IMR-90 (cell line): Measurements from ENCODE around the gene FRMPD4. TPM values are rescaled to one million over a fixed set of nuclear protein-coding genes. Genes with fewer than 3 reads are reported as not detected.

Source experiments
- ATAC-seq: fragments of 200-7000 bp; cut with Tn5 transposase; 2 replicates; pipeline ENCODE4 v1.9.1; 2020; ENCODE audit warnings: low read depth, mild to moderate bottlenecking, moderate library complexity
- BruUV-seq: library from RNA; stranded (reverse); fragments of 400-500 nt; replicated peaks from 2 replicates; lab custom pipeline; 2021; lab: Mats Ljungman, UMichigan
- CTCF ChIA-PET: fragments of 300-600 bp; formaldehyde crosslinking; extraction: SDS; loops from one replicate; lab custom pipeline; 2021; ENCODE audit warnings: antibody characterized with exemption; lab: Yijun Ruan, JAX
- POLR2A ChIA-PET: fragments of 300-600 bp; sonication (Branson Sonifier 250); formaldehyde crosslinking; loops from one replicate; lab custom pipeline; 2022; ENCODE audit warnings: antibody characterized with exemption; ENCODE audit not compliant: unreplicated experiment; lab: Charles Lee
- DNase-seq: peaks from one replicate; pipeline ENCODE4 v3.0.0; 2013
- H2AFZ ChIP-seq: replicated peaks from 2 replicates; pipeline ENCODE3; 2013; ENCODE audit warnings: low read length, mild to moderate bottlenecking; ENCODE audit not compliant: poor library complexity
- H2AK5ac ChIP-seq: 2 replicates; pipeline ENCODE4 v1.6.1; 2013; ENCODE audit warnings: low read depth, low read length, inconsistent platforms
- H2AK9ac ChIP-seq: replicated peaks from 2 replicates; pipeline ENCODE3; 2013; ENCODE audit warnings: mild to moderate bottlenecking, low read depth, low read length, moderate library complexity; ENCODE audit not compliant: poor library complexity
- H2BK120ac ChIP-seq: 2 replicates; pipeline ENCODE4 v1.6.1; 2013; ENCODE audit warnings: low read depth, low read length, inconsistent platforms
- H2BK15ac ChIP-seq: 3 replicates; pipeline ENCODE4 v1.6.1; 2013; ENCODE audit warnings: low read depth, low read length, inconsistent platforms
- H2BK20ac ChIP-seq: 2 replicates; pipeline ENCODE4 v1.6.1; 2013; ENCODE audit warnings: low read depth, mild to moderate bottlenecking, inconsistent platforms, low read length, moderate library complexity
- H2BK5ac ChIP-seq: 2 replicates; pipeline ENCODE4 v1.6.1; 2013; ENCODE audit warnings: mild to moderate bottlenecking, low read depth, low read length, inconsistent platforms; ENCODE audit not compliant: poor library complexity, severe bottlenecking
- H3K14ac ChIP-seq: replicated peaks from 2 replicates; pipeline ENCODE4 v1.6.1; 2013; ENCODE audit warnings: low read depth, low read length, inconsistent platforms
- H3K18ac ChIP-seq: 2 replicates; pipeline ENCODE4 v1.6.1; 2013; ENCODE audit warnings: low read depth, low read length, control low read depth
- H3K23ac ChIP-seq: 2 replicates; pipeline ENCODE4 v1.6.1; 2013; ENCODE audit warnings: low read depth, low read length, inconsistent platforms
- H3K27ac ChIP-seq: 2 replicates; pipeline ENCODE4 v1.5.1; 2013; ENCODE audit warnings: mild to moderate bottlenecking, control low read depth, low read length; ENCODE audit not compliant: insufficient read depth
- H3K27me3 ChIP-seq: 2 replicates; pipeline ENCODE4 v1.6.1; 2013; ENCODE audit warnings: low read length; ENCODE audit not compliant: control insufficient read depth, insufficient read depth
- H3K36me3 ChIP-seq: 2 replicates; pipeline ENCODE4 v1.6.1; 2013; ENCODE audit warnings: low read length, mixed read lengths; ENCODE audit not compliant: control insufficient read depth, insufficient read depth
- H3K4ac ChIP-seq: 2 replicates; pipeline ENCODE4 v1.6.1; 2013; ENCODE audit warnings: low read depth, low read length, inconsistent platforms
- H3K4me1 ChIP-seq: 2 replicates; pipeline ENCODE4 v1.6.1; 2013; ENCODE audit warnings: low read length, mixed read lengths; ENCODE audit not compliant: control insufficient read depth, insufficient read depth
- H3K4me2 ChIP-seq: 2 replicates; pipeline ENCODE4 v1.6.1; 2013; ENCODE audit warnings: low read depth, mild to moderate bottlenecking, control low read depth, low read length, moderate library complexity
- H3K4me3 ChIP-seq: 2 replicates; pipeline ENCODE4 v1.5.1; 2013; ENCODE audit warnings: low read depth, mild to moderate bottlenecking, control low read depth, low read length, moderate library complexity; ENCODE audit not compliant: insufficient read depth
- H3K56ac ChIP-seq: 2 replicates; pipeline ENCODE4 v1.6.1; 2013; ENCODE audit warnings: low read length, inconsistent platforms; ENCODE audit not compliant: insufficient read depth; ENCODE audit errors: extremely low read depth
- H3K79me1 ChIP-seq, 2 experiments: 2 replicates each; pipeline ENCODE4 v1.6.1; 2013; ENCODE audit warnings: low read length in 2 of 2, inconsistent platforms in 1 of 2, low read depth in 1 of 2
- H3K9ac ChIP-seq: 2 replicates; pipeline ENCODE4 v1.6.1; 2013; ENCODE audit warnings: low read depth, low read length, control low read depth
- H3K9me1 ChIP-seq: 2 replicates; pipeline ENCODE4 v1.6.1; 2013; ENCODE audit warnings: low read length, inconsistent platforms; ENCODE audit not compliant: insufficient read depth
- H3K9me3 ChIP-seq: 2 replicates; pipeline ENCODE4 v1.6.1; 2013; ENCODE audit warnings: low read length; ENCODE audit not compliant: control insufficient read depth, insufficient read depth
- H4K20me1 ChIP-seq: 2 replicates; pipeline ENCODE4 v1.6.1; 2013; ENCODE audit warnings: low read length, inconsistent platforms; ENCODE audit not compliant: insufficient read depth
- H4K5ac ChIP-seq: 2 replicates; pipeline ENCODE4 v1.6.1; 2013; ENCODE audit warnings: mild to moderate bottlenecking, low read depth, low read length, control low read depth
- H4K8ac ChIP-seq, 2 experiments: 2 replicates each; pipeline ENCODE4 v1.6.1; 2013; ENCODE audit warnings: low read depth in 2 of 2, low read length in 2 of 2, control low read depth in 1 of 2, inconsistent platforms in 1 of 2
- H4K91ac ChIP-seq: 2 replicates; pipeline ENCODE4 v1.6.1; 2013; ENCODE audit warnings: low read depth, low read length, inconsistent platforms; ENCODE audit not compliant: insufficient read depth
- BHLHE40 ChIP-seq: fragments of 150-350 bp; IDR thresholded peaks from 2 replicates; pipeline ENCODE4 v1.6.1; 2016; ENCODE audit warnings: mild to moderate bottlenecking, low read depth, low read length
- CEBPB ChIP-seq: IDR thresholded peaks from 2 replicates; pipeline ENCODE4 v1.6.1; 2012; ENCODE audit warnings: low read depth, low read length, improper control_type of control experiment
- CHD1 ChIP-seq: IDR thresholded peaks from 2 replicates; pipeline ENCODE4 v1.6.1; 2012; ENCODE audit warnings: low read depth, low read length, improper control_type of control experiment
- CTCF ChIP-seq: conservative IDR thresholded peaks from 2 replicates; pipeline ENCODE4 v1.5.1; 2012; ENCODE audit warnings: mild to moderate bottlenecking, low read depth, low read length, improper control_type of control experiment
- FOS ChIP-seq: fragments of 150-350 bp; IDR thresholded peaks from 2 replicates; pipeline ENCODE4 v1.6.1; 2016; ENCODE audit warnings: low read depth, low read length
- MAFK ChIP-seq: IDR thresholded peaks from 2 replicates; pipeline ENCODE4 v1.6.1; 2012; ENCODE audit warnings: low read depth, low read length, improper control_type of control experiment
- MAZ ChIP-seq: IDR thresholded peaks from 2 replicates; pipeline ENCODE4 v1.6.1; 2012; ENCODE audit warnings: low read depth, mild to moderate bottlenecking, low read length, improper control_type of control experiment, moderate library complexity, borderline replicate concordance
- MXI1 ChIP-seq: IDR thresholded peaks from 2 replicates; pipeline ENCODE4 v1.6.1; 2012; ENCODE audit warnings: low read depth, mild to moderate bottlenecking, low read length, moderate library complexity, borderline replicate concordance
- NFE2L2 ChIP-seq: fragments of 150-350 bp; IDR thresholded peaks from 2 replicates; pipeline ENCODE4 v1.6.1; 2016; ENCODE audit warnings: low read depth, mild to moderate bottlenecking, low read length
- POLR2A ChIP-seq: IDR thresholded peaks from 2 replicates; pipeline ENCODE4 v1.6.1; 2012; ENCODE audit warnings: mild to moderate bottlenecking, low read depth, low read length
- RAD21 ChIP-seq: IDR thresholded peaks from 2 replicates; pipeline ENCODE4 v1.6.1; 2012; ENCODE audit warnings: low read length, improper control_type of control experiment
- RCOR1 ChIP-seq: IDR thresholded peaks from 2 replicates; pipeline ENCODE4 v1.6.1; 2012; ENCODE audit warnings: mild to moderate bottlenecking, low read length, improper control_type of control experiment; ENCODE audit not compliant: insufficient replicate concordance
- RFX5 ChIP-seq: IDR thresholded peaks from 2 replicates; pipeline ENCODE4 v1.8.0; 2012; ENCODE audit warnings: low read depth, mild to moderate bottlenecking, low read length, moderate library complexity
- SMC3 ChIP-seq: fragments of 150-350 bp; IDR thresholded peaks from 2 replicates; pipeline ENCODE4 v1.6.1; 2016; ENCODE audit warnings: low read depth, mild to moderate bottlenecking, antibody characterized with exemption, low read length, moderate library complexity
- WGBS, 2 experiments: methylation state at CpG; one replicate each; pipeline versions ENCODE4 v1.1.5 to v1.1.7; 2013; ENCODE audit warnings: missing lambda C conversion rate in 2 of 2; ENCODE audit not compliant: insufficient read length in 1 of 2; ENCODE audit errors: extremely low coverage in 2 of 2; 5-methylcytosine and 5-hydroxymethylcytosine counted together
- dilution Hi-C: fragments of 300-500 bp; cut with HindIII; formaldehyde crosslinking; loops from one replicate; pipeline ENCODE4 v1.14.3; 2018; ENCODE audit warnings: low sequenced_read_pairs; ENCODE audit not compliant: unreplicated experiment
- in situ Hi-C: fragments of 300-500 bp; cut with MboI; formaldehyde crosslinking; loops from 3 replicates; pipeline ENCODE4 v1.14.3; 2019; ENCODE audit warnings: low sequenced_read_pairs, inconsistent platforms, mixed read lengths
- intact Hi-C: fragments of 100-400 bp; cut with micrococcal nuclease; formaldehyde crosslinking; loops from 2 replicates; pipeline ENCODE4 v1.10.0; 2022
- polyA plus RNA-seq, 3 experiments: library from polyadenylated mRNA; depleted of rRNA; stranded (reverse); fragments of >200 nt; gene quantifications; 2 replicates each; pipeline ENCODE4 v1.2.3, GENCODE V29; 2012; ENCODE audit warnings: low replicate concordance in 1 of 3
- total RNA-seq: library from RNA; depleted of rRNA; stranded (reverse); fragments of >200 nt; gene quantifications from 2 replicates; pipeline ENCODE4 v1.2.3, GENCODE V29; 2012
- TF ChIP-seq, protein P1 (sequence below): fragments of 150-350 bp; IDR thresholded peaks from 2 replicates; pipeline ENCODE4 v1.6.1; 2017; ENCODE audit warnings: mild to moderate bottlenecking, antibody characterized with exemption, low read length, low read depth
- TF ChIP-seq, protein P2 (sequence below): fragments of 150-350 bp; IDR thresholded peaks from 2 replicates; pipeline ENCODE4 v1.6.1; 2016; ENCODE audit warnings: low read depth, mild to moderate bottlenecking, low read length, moderate library complexity, borderline replicate concordance

FRMPD4 gene
- total and polyA plus RNA-seq, 2 of the 4 experiments (the other 2 are of a cell fraction): 0.53 to 1.1 TPM

DNA sequence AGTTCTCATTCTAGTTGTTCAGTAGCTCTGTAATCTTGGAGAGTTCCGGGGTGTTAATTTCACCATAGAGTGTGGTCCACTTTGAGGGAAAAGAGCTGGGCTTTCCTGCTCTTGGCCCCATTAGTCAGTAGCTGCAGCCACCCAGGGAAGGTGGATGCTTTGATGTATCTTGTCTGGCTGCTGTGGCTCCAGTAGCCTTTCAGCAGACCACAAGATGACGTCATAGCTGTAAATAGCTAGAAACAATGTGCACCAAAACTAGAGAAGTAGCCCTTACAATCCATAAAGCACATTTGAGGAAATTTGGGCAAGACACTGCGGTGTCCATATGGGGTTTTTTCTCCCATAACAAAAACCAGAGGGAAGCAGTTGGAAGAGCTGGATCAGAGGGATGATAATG is 620.0 kb downstream of the FRMPD4 start:
- DNase-seq: no peak
- H3K4me1 ChIP-seq: no peaks in the 10 kb centered on the region
- no peak overlapping the region for H2BK15ac ChIP-seq
- POLR2A ChIA-PET: no interaction called here
- no peak overlapping the region for H2BK120ac ChIP-seq
- no peaks in the 10 kb centered on the region for H3K36me3 ChIP-seq
- TF ChIP-seq RAD21 (no peak), CHD1 (no peak), POLR2A (no peak), MAFK (no peak), CTCF (no peak), FOS (no peak), SMC3 (no peak), CEBPB (no peak), RFX5 (no peak), RCOR1 (no peak), MXI1 (no peak), BHLHE40 (no peak), MAZ (no peak), NFE2L2 (no peak)
- TF ChIP-seq, protein P1, sequence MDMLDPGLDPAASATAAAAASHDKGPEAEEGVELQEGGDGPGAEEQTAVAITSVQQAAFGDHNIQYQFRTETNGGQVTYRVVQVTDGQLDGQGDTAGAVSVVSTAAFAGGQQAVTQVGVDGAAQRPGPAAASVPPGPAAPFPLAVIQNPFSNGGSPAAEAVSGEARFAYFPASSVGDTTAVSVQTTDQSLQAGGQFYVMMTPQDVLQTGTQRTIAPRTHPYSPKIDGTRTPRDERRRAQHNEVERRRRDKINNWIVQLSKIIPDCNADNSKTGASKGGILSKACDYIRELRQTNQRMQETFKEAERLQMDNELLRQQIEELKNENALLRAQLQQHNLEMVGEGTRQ: no peak
- TF ChIP-seq, protein P2, sequence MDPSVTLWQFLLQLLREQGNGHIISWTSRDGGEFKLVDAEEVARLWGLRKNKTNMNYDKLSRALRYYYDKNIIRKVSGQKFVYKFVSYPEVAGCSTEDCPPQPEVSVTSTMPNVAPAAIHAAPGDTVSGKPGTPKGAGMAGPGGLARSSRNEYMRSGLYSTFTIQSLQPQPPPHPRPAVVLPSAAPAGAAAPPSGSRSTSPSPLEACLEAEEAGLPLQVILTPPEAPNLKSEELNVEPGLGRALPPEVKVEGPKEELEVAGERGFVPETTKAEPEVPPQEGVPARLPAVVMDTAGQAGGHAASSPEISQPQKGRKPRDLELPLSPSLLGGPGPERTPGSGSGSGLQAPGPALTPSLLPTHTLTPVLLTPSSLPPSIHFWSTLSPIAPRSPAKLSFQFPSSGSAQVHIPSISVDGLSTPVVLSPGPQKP: no peak
- no CpG with 5 or more reads among the region's 3 CpGs for WGBS, 2 experiments
- H4K91ac ChIP-seq: no peak overlapping the region
- no peak overlapping the region for H3K14ac ChIP-seq
- H3K27ac ChIP-seq: no peak overlapping the region
- no peak overlapping the region for H3K4ac ChIP-seq
- no peaks in the 10 kb centered on the region for H3K9me1 ChIP-seq
- no peak overlapping the region for H2AK5ac ChIP-seq
- H2AK9ac ChIP-seq: no peak overlapping the region
- dilution Hi-C loops: no loop called here
- H3K56ac ChIP-seq: no peak overlapping the region
- ATAC-seq: no peak
- H3K27me3 ChIP-seq: no peaks in the 10 kb centered on the region; the same call in 1 of the 2 replicates
- no peak overlapping the region for H4K8ac ChIP-seq
- H3K4me2 ChIP-seq: no peak overlapping the region
- no peak overlapping the region for H2BK5ac ChIP-seq
- no peaks in the 10 kb centered on the region; the same call in 1 of the 2 replicates for H3K9me3 ChIP-seq
- H3K9ac ChIP-seq: no peak overlapping the region
- no peak overlapping the region for H3K23ac ChIP-seq
- H2AFZ ChIP-seq: no peak overlapping the region
- in situ Hi-C loops: no loop called here
- H3K18ac ChIP-seq: no peak overlapping the region
- H2BK20ac ChIP-seq: no peak overlapping the region
- intact Hi-C loops: no loop called here
- no peak overlapping the region for H4K5ac ChIP-seq
- no peak overlapping the region for H3K4me3 ChIP-seq
- BruUV-seq: no TSS peak
- no peaks in the 10 kb centered on the region for H3K79me1 ChIP-seq
- CTCF ChIA-PET: no interaction called here
- no peaks in the 10 kb centered on the region for H4K20me1 ChIP-seq
